BLaER1 (cell line): ENCODE results near the gene PNPLA7.
"Not testable (repeated sequence)": the region's sequence is repeated elsewhere in the genome, so short reads cannot be mapped to it uniquely, and the experiment has no call there.

Experiments
- H3K27ac ChIP-seq: shearing (Covaris generic); formaldehyde crosslinking; 2 replicates; pipeline ENCODE4 v1.8.1; 2022
- H3K27me3 ChIP-seq: shearing (Covaris generic); formaldehyde crosslinking; 2 replicates; pipeline ENCODE4 v1.8.1; 2022
- H3K36me3 ChIP-seq: shearing (Covaris generic); formaldehyde crosslinking; 2 replicates; pipeline ENCODE4 v1.8.1; 2022
- H3K4me1 ChIP-seq: shearing (Covaris generic); formaldehyde crosslinking; 2 replicates; pipeline ENCODE4 v1.8.1; 2022
- H3K4me2 ChIP-seq: shearing (Covaris generic); formaldehyde crosslinking; 2 replicates; pipeline ENCODE4 v1.8.1; 2022
- H3K4me3 ChIP-seq: shearing (Covaris generic); formaldehyde crosslinking; 2 replicates; pipeline ENCODE4 v1.8.1; 2022
- H3K9ac ChIP-seq: shearing (Covaris generic); formaldehyde crosslinking; 2 replicates; pipeline ENCODE4 v1.8.1; 2022
- H3K9me3 ChIP-seq: shearing (Covaris generic); formaldehyde crosslinking; 2 replicates; pipeline ENCODE4 v1.8.1; 2022
- H4K20me1 ChIP-seq: shearing (Covaris generic); formaldehyde crosslinking; 2 replicates; pipeline ENCODE4 v1.8.1; 2022
- Cebpa-rat ChIP-seq: shearing (Covaris generic); IDR thresholded peaks from 2 replicates; pipeline ENCODE4 v1.8.1; 2022

Gene PNPLA7

GRCh38 chr9:137556069-137556838 lies 6.1 kb upstream of the PNPLA7 start:
- H4K20me1 ChIP-seq, result peaks cover 45% of the 10 kb centered on the region
- H3K4me3 ChIP-seq, result no peak overlapping the region
- peaks cover 12% of the 10 kb centered on the region; the same call in 1 of the 2 replicates for H3K4me1 ChIP-seq
- H3K9me3 ChIP-seq, result no peaks in the 10 kb centered on the region
- H3K9ac ChIP-seq, result no peak overlapping the region; the same call in 1 of the 2 replicates
- H3K27ac ChIP-seq, result peak overlapping the region; percentile 23; the same call in 1 of the 2 replicates
- TF ChIP-seq Cebpa-rat, result no peak
- H3K36me3 ChIP-seq, result peaks cover 81% of the 10 kb centered on the region
- no peaks in the 10 kb centered on the region for H3K27me3 ChIP-seq
- no peak overlapping the region for H3K4me2 ChIP-seq

GRCh38 chr9:137555179-137555578 lies 5.0 kb upstream of the PNPLA7 start:
- no peak overlapping the region for H3K9ac ChIP-seq
- no peak overlapping the region for H3K27ac ChIP-seq
- no peaks in the 10 kb centered on the region for H3K9me3 ChIP-seq
- peaks cover 72% of the 10 kb centered on the region for H3K36me3 ChIP-seq
- no peak overlapping the region for H3K4me2 ChIP-seq
- no peak overlapping the region for H3K4me3 ChIP-seq
- no peaks in the 10 kb centered on the region for H3K27me3 ChIP-seq
- peaks cover 45% of the 10 kb centered on the region for H4K20me1 ChIP-seq
- peaks cover 13% of the 10 kb centered on the region for H3K4me1 ChIP-seq
- TF ChIP-seq Cebpa-rat, result no peak

GRCh38 chr9:137554349-137554748 lies 4.1 kb upstream of the PNPLA7 start:
- no peak overlapping the region for H3K4me3 ChIP-seq
- H3K4me1 ChIP-seq, result peaks cover 21% of the 10 kb centered on the region
- H3K27me3 ChIP-seq, result no peaks in the 10 kb centered on the region
- peaks cover 45% of the 10 kb centered on the region for H4K20me1 ChIP-seq
- H3K9me3 ChIP-seq, result no peaks in the 10 kb centered on the region
- H3K27ac ChIP-seq, result no peak overlapping the region
- H3K9ac ChIP-seq, result no peak overlapping the region
- no peak overlapping the region for H3K4me2 ChIP-seq
- TF ChIP-seq Cebpa-rat, result no peak
- peaks cover 64% of the 10 kb centered on the region for H3K36me3 ChIP-seq

GRCh38 chr9:137553654-137554053 lies 3.5 kb upstream of the PNPLA7 start:
- H3K27ac ChIP-seq, result not testable (repeated sequence)
- H3K4me1 ChIP-seq, result peaks cover 28% of the 10 kb centered on the region

GRCh38 chr9:137552022-137552768 lies 2.0 kb upstream of the PNPLA7 start:
- Histone ChIP-seq H3K36me3 (peaks cover 44% of the 10 kb centered on the region), H3K27me3 (no peaks in the 10 kb centered on the region), H3K9ac (peak overlapping the region; percentile 75; the same call in 1 of the 2 replicates), H3K9me3 (no peaks in the 10 kb centered on the region), H4K20me1 (peaks cover 45% of the 10 kb centered on the region), H3K27ac (peak overlapping the region; percentile 55), H3K4me1 (peaks cover 43% of the 10 kb centered on the region), H3K4me3 (peak overlapping the region; percentile 74), H3K4me2 (peak overlapping the region; percentile 73)
- TF ChIP-seq Cebpa-rat, result no peak

More at GRCh38 chr9:137553654-137554053, 3.5 kb upstream of the PNPLA7 start:
- not testable (repeated sequence) for H3K9ac ChIP-seq, H3K4me2 ChIP-seq, H3K4me3 ChIP-seq, H3K27me3 ChIP-seq, H3K9me3 ChIP-seq
- peaks cover 58% of the 10 kb centered on the region for H3K36me3 ChIP-seq
- H4K20me1 ChIP-seq, result peaks cover 45% of the 10 kb centered on the region

GRCh38 chr9:137551264-137552021 lies 1.2 kb upstream of the PNPLA7 start, which contains the start of gene MRPL41:
TSS of gene MRPL41 (plus strand) at chr9:137551879. CDS start at chr9:137552082, 203 bp downstream.
- peak within 1 kb of the TSS; percentile 94 for H3K4me2 ChIP-seq
- peaks cover 36% of the 10 kb centered on the region for H3K36me3 ChIP-seq
- H3K9me3 ChIP-seq, result no peaks in the 10 kb centered on the region; the same call in 1 of the 2 replicates
- TF ChIP-seq Cebpa-rat, result no peak
- peaks cover 50% of the 10 kb centered on the region for H3K4me1 ChIP-seq
- H3K9ac ChIP-seq, result peak within 1 kb of the TSS; percentile 75
- peaks cover 42% of the 10 kb centered on the region for H4K20me1 ChIP-seq
- peak within 1 kb of the TSS; percentile 71 for H3K27ac ChIP-seq
- no peaks in the 10 kb centered on the region for H3K27me3 ChIP-seq
- peak within 1 kb of the TSS; percentile 74 for H3K4me3 ChIP-seq

GRCh38 chr9:137550958-137551263 lies 709 bp upstream of the PNPLA7 start:
- H3K27ac ChIP-seq, result peak overlapping the region; percentile 71
- H3K9me3 ChIP-seq, H3K27me3 ChIP-seq: not testable (repeated sequence)
- peaks cover 31% of the 10 kb centered on the region for H3K36me3 ChIP-seq
- H3K4me3 ChIP-seq, result peak overlapping the region; percentile 70
- H4K20me1 ChIP-seq, result peaks cover 37% of the 10 kb centered on the region
- peak overlapping the region; percentile 73 for H3K9ac ChIP-seq
- peak overlapping the region; percentile 94 for H3K4me2 ChIP-seq
- H3K4me1 ChIP-seq, result peaks cover 55% of the 10 kb centered on the region

GRCh38 chr9:137547687-137548543 lies 2.3 kb downstream of the PNPLA7 start:
- H3K4me3 ChIP-seq, result peak overlapping the region; percentile 50; the same call in 1 of the 2 replicates
- no peaks in the 10 kb centered on the region; the same call in 1 of the 2 replicates for H3K9me3 ChIP-seq
- no peak for TF ChIP-seq Cebpa-rat
- H3K4me1 ChIP-seq, result peaks cover 84% of the 10 kb centered on the region
- H3K4me2 ChIP-seq, result peak overlapping the region; percentile 89
- H3K9ac ChIP-seq, result peak overlapping the region; percentile 64; the same call in 1 of the 2 replicates
- H3K27me3 ChIP-seq, result no peaks in the 10 kb centered on the region
- H4K20me1 ChIP-seq, result peaks cover 11% of the 10 kb centered on the region
- H3K36me3 ChIP-seq, result peaks cover 9% of the 10 kb centered on the region; the same call in 1 of the 2 replicates
- peak overlapping the region; percentile 74 for H3K27ac ChIP-seq

GRCh38 chr9:137545123-137545522 lies 5.1 kb downstream of the PNPLA7 start:
- Histone ChIP-seq H3K4me2 (peak overlapping the region; percentile 85), H3K27ac (peak overlapping the region; percentile 66), H3K36me3 (peaks cover 15% of the 10 kb centered on the region; the same call in 1 of the 2 replicates), H3K9ac (peak overlapping the region; percentile 53), H3K4me1 (peaks cover 100% of the 10 kb centered on the region), H3K4me3 (no peak overlapping the region; the same call in 1 of the 2 replicates), H3K27me3 (no peaks in the 10 kb centered on the region), H3K9me3 (no peaks in the 10 kb centered on the region; the same call in 1 of the 2 replicates), H4K20me1 (no peaks in the 10 kb centered on the region)
- TF ChIP-seq Cebpa-rat, result no peak
